ENCODE data around the gene OCA2.
"Not testable (repeated sequence)": the region's sequence is repeated elsewhere in the genome, so short reads cannot be mapped to it uniquely, and the experiment has no call there.

DNA sequence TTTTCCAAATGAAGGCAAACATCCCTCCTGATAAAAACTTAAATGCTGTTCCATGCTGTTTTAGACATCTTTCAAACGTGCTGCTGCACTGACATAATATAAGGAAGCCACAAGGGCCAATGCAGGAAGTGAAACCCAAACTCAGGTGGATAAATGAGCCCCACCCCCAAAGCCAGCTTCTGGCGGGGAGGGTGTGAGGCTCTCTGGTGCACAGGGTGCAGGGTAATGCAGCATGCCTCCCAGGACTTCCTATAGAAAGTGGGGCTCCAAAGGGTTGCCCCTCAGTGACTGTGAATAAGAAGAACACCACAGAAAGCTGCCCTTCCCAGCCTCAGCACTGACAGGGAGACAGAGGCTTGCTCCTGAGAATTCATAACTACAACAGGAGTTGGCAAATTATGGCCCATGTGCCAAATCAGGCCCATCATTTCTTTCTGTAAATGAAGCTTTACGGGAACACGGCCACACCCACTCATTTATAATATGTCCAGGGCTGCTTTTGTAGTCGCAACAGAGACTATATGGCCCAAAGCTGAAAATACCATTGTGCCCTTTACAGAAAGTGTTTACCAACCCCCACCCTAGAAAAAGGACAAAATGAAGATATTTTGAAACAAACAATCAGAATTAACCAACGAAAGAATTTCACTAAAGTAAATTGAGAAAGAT lies 37.3 kb upstream of the OCA2 start:
- TF ChIP-seq, protein P1, sequence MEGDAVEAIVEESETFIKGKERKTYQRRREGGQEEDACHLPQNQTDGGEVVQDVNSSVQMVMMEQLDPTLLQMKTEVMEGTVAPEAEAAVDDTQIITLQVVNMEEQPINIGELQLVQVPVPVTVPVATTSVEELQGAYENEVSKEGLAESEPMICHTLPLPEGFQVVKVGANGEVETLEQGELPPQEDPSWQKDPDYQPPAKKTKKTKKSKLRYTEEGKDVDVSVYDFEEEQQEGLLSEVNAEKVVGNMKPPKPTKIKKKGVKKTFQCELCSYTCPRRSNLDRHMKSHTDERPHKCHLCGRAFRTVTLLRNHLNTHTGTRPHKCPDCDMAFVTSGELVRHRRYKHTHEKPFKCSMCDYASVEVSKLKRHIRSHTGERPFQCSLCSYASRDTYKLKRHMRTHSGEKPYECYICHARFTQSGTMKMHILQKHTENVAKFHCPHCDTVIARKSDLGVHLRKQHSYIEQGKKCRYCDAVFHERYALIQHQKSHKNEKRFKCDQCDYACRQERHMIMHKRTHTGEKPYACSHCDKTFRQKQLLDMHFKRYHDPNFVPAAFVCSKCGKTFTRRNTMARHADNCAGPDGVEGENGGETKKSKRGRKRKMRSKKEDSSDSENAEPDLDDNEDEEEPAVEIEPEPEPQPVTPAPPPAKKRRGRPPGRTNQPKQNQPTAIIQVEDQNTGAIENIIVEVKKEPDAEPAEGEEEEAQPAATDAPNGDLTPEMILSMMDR (IDR thresholded peaks at IDR 0.05; ENCODE audit: low read length), result not testable (repeated sequence)
- TF ChIP-seq EZH2 (IDR thresholded peaks at IDR 0.05; ENCODE audit: borderline replicate concordance, low read length), result not testable (repeated sequence)
